ENCODE results near the gene PLA2G4B.

The PLA2G4B gene

GRCh38 chr15:41881086-41881485, 42.4 kb downstream of the PLA2G4B start:
- Histone ChIP-seq H2AFZ (ENCODE audit: low read length) (no peak overlapping the region), H3K4me2 (ENCODE audit: low read depth, low read length, poor library complexity, severe bottlenecking) (no peak overlapping the region)
- TF ChIP-seq EZH2phosphoT487 (IDR thresholded peaks at IDR 0.05; ENCODE audit: borderline replicate concordance), result no peak
- TF ChIP-seq CTCF (conservative IDR thresholded peaks at IDR 0.05; ENCODE audit: low read length), result no peak

GRCh38 chr15:41881550-41881919, 42.9 kb downstream of the PLA2G4B start:
- H3K9me2 ChIP-seq (replicated peaks; ENCODE audit: low read depth, low read length), result no peaks in the 10 kb centered on the region
- no peak overlapping the region for H2AFZ ChIP-seq (ENCODE audit: low read length)
- peaks cover 8% of the 10 kb centered on the region for H3K4me1 ChIP-seq (ENCODE audit: insufficient read depth, low read length, poor library complexity, severe bottlenecking)
- no peaks in the 10 kb centered on the region for H3K79me2 ChIP-seq (ENCODE audit: insufficient read depth, low read length)
- no peak overlapping the region for H3K4me3 ChIP-seq (ENCODE audit: low read length, poor library complexity, severe bottlenecking)
- no peaks in the 10 kb centered on the region for H4K20me1 ChIP-seq (ENCODE audit: insufficient read depth, low read length, poor library complexity, severe bottlenecking)
- H3F3A ChIP-seq (ENCODE audit: low read depth), result no peaks in the 10 kb centered on the region
- no peaks in the 10 kb centered on the region for H3K27me3 ChIP-seq (ENCODE audit: insufficient read depth, low read length, poor library complexity, severe bottlenecking)
- no peak overlapping the region for H3K9ac ChIP-seq (ENCODE audit: low read depth, low read length, poor library complexity, severe bottlenecking)
- H3K36me3 ChIP-seq (ENCODE audit: insufficient read depth, low read length), result no peaks in the 10 kb centered on the region
- no peak overlapping the region for H3K4me2 ChIP-seq (ENCODE audit: low read depth, low read length, poor library complexity, severe bottlenecking)
- no peaks in the 10 kb centered on the region for H3K9me3 ChIP-seq (ENCODE audit: insufficient read depth, low read depth, low read length)
- no peak for TF ChIP-seq CTCF (conservative IDR thresholded peaks at IDR 0.05; ENCODE audit: low read length)
- no peak for TF ChIP-seq EZH2phosphoT487 (IDR thresholded peaks at IDR 0.05; ENCODE audit: borderline replicate concordance)

More at GRCh38 chr15:41881086-41881485, 42.4 kb downstream of the PLA2G4B start:
- H3K9me2 ChIP-seq (replicated peaks; ENCODE audit: low read depth, low read length), result no peaks in the 10 kb centered on the region
- peaks cover 8% of the 10 kb centered on the region for H3K4me1 ChIP-seq (ENCODE audit: insufficient read depth, low read length, poor library complexity, severe bottlenecking)
- no peak overlapping the region for H3K9ac ChIP-seq (ENCODE audit: low read depth, low read length, poor library complexity, severe bottlenecking)
- no peaks in the 10 kb centered on the region for H4K20me1 ChIP-seq (ENCODE audit: insufficient read depth, low read length, poor library complexity, severe bottlenecking)
- no peaks in the 10 kb centered on the region for H3K27me3 ChIP-seq (ENCODE audit: insufficient read depth, low read length, poor library complexity, severe bottlenecking)
- H3K4me3 ChIP-seq (ENCODE audit: low read length, poor library complexity, severe bottlenecking), result no peak overlapping the region
- H3K9me3 ChIP-seq (ENCODE audit: insufficient read depth, low read depth, low read length), result no peaks in the 10 kb centered on the region
- H3F3A ChIP-seq (ENCODE audit: low read depth), result no peaks in the 10 kb centered on the region
- H3K79me2 ChIP-seq (ENCODE audit: insufficient read depth, low read length), result no peaks in the 10 kb centered on the region
- H3K36me3 ChIP-seq (ENCODE audit: insufficient read depth, low read length), result no peaks in the 10 kb centered on the region

DNA sequence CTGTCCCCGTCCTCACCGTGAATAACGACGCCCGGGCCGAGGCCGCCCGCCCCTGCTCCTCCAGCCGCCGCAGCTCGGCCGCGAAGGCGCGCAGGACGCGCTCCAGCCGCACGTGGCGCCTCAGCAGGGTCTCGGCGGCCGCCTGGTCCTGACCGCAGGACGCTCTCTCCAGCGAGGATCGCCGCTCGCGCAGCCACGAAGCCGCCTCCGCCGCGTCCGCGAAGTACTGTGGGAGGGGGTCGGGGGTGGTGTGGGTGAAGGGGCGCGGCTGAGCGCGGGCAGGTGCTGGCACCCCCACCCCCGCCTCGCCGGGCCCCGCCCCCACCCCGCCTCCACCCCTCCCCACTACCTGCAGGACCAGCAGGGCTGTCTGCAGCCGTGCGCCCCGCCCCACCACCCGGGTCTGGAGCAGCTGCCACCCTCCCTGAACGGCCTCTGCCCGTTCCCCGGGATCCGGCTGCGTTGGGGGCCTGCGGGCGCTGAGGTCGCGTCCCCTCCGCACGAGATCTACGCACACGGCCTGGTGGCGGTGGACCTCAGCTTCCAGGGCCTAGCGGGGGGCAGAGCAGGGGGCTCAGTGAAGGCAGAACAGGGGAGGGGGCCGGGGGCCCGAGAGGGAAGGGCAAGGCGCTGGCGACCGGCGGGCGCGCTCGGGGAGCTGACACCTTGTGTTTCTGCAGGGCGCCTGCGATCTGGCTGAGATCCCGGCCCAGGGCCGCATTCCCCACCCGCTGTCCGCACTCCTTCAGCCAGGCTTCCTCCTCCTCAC, 43.5 kb downstream of the PLA2G4B start:
- no peak overlapping the region for H3K4me3 ChIP-seq (ENCODE audit: low read length, poor library complexity, severe bottlenecking)
- no peaks in the 10 kb centered on the region for H4K20me1 ChIP-seq (ENCODE audit: insufficient read depth, low read length, poor library complexity, severe bottlenecking)
- H3K79me2 ChIP-seq (ENCODE audit: insufficient read depth, low read length), result no peaks in the 10 kb centered on the region
- H3K9me3 ChIP-seq (ENCODE audit: insufficient read depth, low read depth, low read length), result no peaks in the 10 kb centered on the region
- no peak overlapping the region for H3K4me2 ChIP-seq (ENCODE audit: low read depth, low read length, poor library complexity, severe bottlenecking)
- no peak overlapping the region for H2AFZ ChIP-seq (ENCODE audit: low read length)
- H3K27me3 ChIP-seq (ENCODE audit: insufficient read depth, low read length, poor library complexity, severe bottlenecking), result no peaks in the 10 kb centered on the region
- TF ChIP-seq CTCF (conservative IDR thresholded peaks at IDR 0.05; ENCODE audit: low read length) (no peak), EZH2phosphoT487 (IDR thresholded peaks at IDR 0.05; ENCODE audit: borderline replicate concordance) (no peak)
- H3K36me3 ChIP-seq (ENCODE audit: insufficient read depth, low read length), result no peaks in the 10 kb centered on the region
- H3F3A ChIP-seq (ENCODE audit: low read depth), result no peaks in the 10 kb centered on the region
- no peak overlapping the region for H3K9ac ChIP-seq (ENCODE audit: low read depth, low read length, poor library complexity, severe bottlenecking)
- H3K9me2 ChIP-seq (replicated peaks; ENCODE audit: low read depth, low read length), result no peaks in the 10 kb centered on the region
- peaks cover 8% of the 10 kb centered on the region for H3K4me1 ChIP-seq (ENCODE audit: insufficient read depth, low read length, poor library complexity, severe bottlenecking)
